ENCODE measurements around the gene CIB4. TPM values are rescaled to one million over a fixed set of nuclear protein-coding genes. Genes with fewer than 3 reads are reported as not detected.

Gene CIB4
- total RNA-seq, 1 experiment from 2014 or later, result not detected

GRCh38 chr2:26685989-26686839 is 45.0 kb upstream of the CIB4 start:
- H2AFZ ChIP-seq, result no peak overlapping the region
- ChIA-PET CTCF (no interaction called here), POLR2A (ENCODE audit: unreplicated experiment) (interaction anchor here (0.7 kb wide), 1 partner anchor 46 kb away, joined by 3 read pairs; no protein-coding TSS in a partner anchor)
- H3K4me3 ChIP-seq, result no peak overlapping the region
- no peaks in the 10 kb centered on the region for H3K9me3 ChIP-seq (ENCODE audit: insufficient read depth, low read depth)
- no peak for DNase-seq
- H3K9me2 ChIP-seq (ENCODE audit: insufficient read depth), result no peaks in the 10 kb centered on the region
- H3K36me3 ChIP-seq (ENCODE audit: low read depth), result no peaks in the 10 kb centered on the region
- H3K27me3 ChIP-seq (ENCODE audit: insufficient read depth, low read depth), result no peaks in the 10 kb centered on the region; the same call in 1 of the 2 replicates
- no peaks in the 10 kb centered on the region for H4K20me1 ChIP-seq (ENCODE audit: insufficient read depth)
- H3F3A ChIP-seq (ENCODE audit: insufficient read depth, low read depth), result no peaks in the 10 kb centered on the region
- H3K4me1 ChIP-seq (replicated peaks; ENCODE audit: insufficient read depth), result no peaks in the 10 kb centered on the region
- no peak overlapping the region for H3K4me2 ChIP-seq
- H3K27ac ChIP-seq, result no peak overlapping the region
- BruUV-seq (replicated peaks), result no TSS peak
- intact Hi-C loops (cut with micrococcal nuclease; ENCODE audit: unreplicated experiment), result no loop called here
- no peak for TF ChIP-seq CTCF (conservative IDR thresholded peaks at IDR 0.05)
- TF ChIP-seq EZH2 (IDR thresholded peaks at IDR 0.05; ENCODE audit: low read depth), result no peak
- H3K79me2 ChIP-seq (ENCODE audit: low read depth), result no peaks in the 10 kb centered on the region

- ChIA-PET CTCF (no interaction called here), POLR2A (ENCODE audit: unreplicated experiment) (no interaction called here)
Measured at GRCh38 chr2:26685341-26685740, 44.2 kb upstream of the CIB4 start.

GRCh38 chr2:26683583-26683982 is 42.4 kb upstream of the CIB4 start:
- Histone ChIP-seq H3K9me3 (ENCODE audit: insufficient read depth, low read depth) (no peaks in the 10 kb centered on the region), H3K4me3 (no peak overlapping the region), H3K4me1 (replicated peaks; ENCODE audit: insufficient read depth) (no peaks in the 10 kb centered on the region), H3K79me2 (ENCODE audit: low read depth) (no peaks in the 10 kb centered on the region), H3K27me3 (ENCODE audit: insufficient read depth, low read depth) (no peaks in the 10 kb centered on the region; the same call in 1 of the 2 replicates), H3K4me2 (no peak overlapping the region), H3K9me2 (ENCODE audit: insufficient read depth) (no peaks in the 10 kb centered on the region), H3K36me3 (ENCODE audit: low read depth) (no peaks in the 10 kb centered on the region), H3F3A (ENCODE audit: insufficient read depth, low read depth) (no peaks in the 10 kb centered on the region), H2AFZ (no peak overlapping the region), H4K20me1 (ENCODE audit: insufficient read depth) (no peaks in the 10 kb centered on the region), H3K27ac (no peak overlapping the region)
- BruUV-seq (replicated peaks), result no TSS peak
- CTCF ChIA-PET, result no interaction called here
- POLR2A ChIA-PET (ENCODE audit: unreplicated experiment), result no interaction called here
- no peak for DNase-seq
- TF ChIP-seq CTCF (conservative IDR thresholded peaks at IDR 0.05), result no peak
- TF ChIP-seq EZH2 (IDR thresholded peaks at IDR 0.05; ENCODE audit: low read depth), result no peak
- intact Hi-C loops (cut with micrococcal nuclease; ENCODE audit: unreplicated experiment), result no loop called here

More at GRCh38 chr2:26685341-26685740, 44.2 kb upstream of the CIB4 start:
- Histone ChIP-seq H3K9me2 (ENCODE audit: insufficient read depth) (no peaks in the 10 kb centered on the region), H2AFZ (no peak overlapping the region), H4K20me1 (ENCODE audit: insufficient read depth) (no peaks in the 10 kb centered on the region), H3K4me2 (no peak overlapping the region), H3K27me3 (ENCODE audit: insufficient read depth, low read depth) (no peaks in the 10 kb centered on the region; the same call in 1 of the 2 replicates), H3K4me3 (no peak overlapping the region), H3K36me3 (ENCODE audit: low read depth) (no peaks in the 10 kb centered on the region), H3K27ac (no peak overlapping the region), H3K4me1 (replicated peaks; ENCODE audit: insufficient read depth) (no peaks in the 10 kb centered on the region), H3K79me2 (ENCODE audit: low read depth) (no peaks in the 10 kb centered on the region), H3K9me3 (ENCODE audit: insufficient read depth, low read depth) (no peaks in the 10 kb centered on the region), H3F3A (ENCODE audit: insufficient read depth, low read depth) (no peaks in the 10 kb centered on the region)
- TF ChIP-seq CTCF (conservative IDR thresholded peaks at IDR 0.05), result no peak
- no peak for TF ChIP-seq EZH2 (IDR thresholded peaks at IDR 0.05; ENCODE audit: low read depth)
- no peak for DNase-seq
- BruUV-seq (replicated peaks), result no TSS peak
- intact Hi-C loops (cut with micrococcal nuclease; ENCODE audit: unreplicated experiment), result no loop called here

Measured in PC-9 (cell line).